Measurements from ENCODE around the gene TRIM8. TPM values are rescaled to one million over a fixed set of nuclear protein-coding genes. Genes with fewer than 3 reads are reported as not detected.
"Not testable (repeated sequence)": the region's sequence is repeated elsewhere in the genome, so short reads cannot be mapped to it uniquely, and the experiment has no call there.

TRIM8 gene
- total RNA-seq, 4 donors from 2014 or later, result 27.6 to 75.9 (median 48.8) TPM

- Histone ChIP-seq H3K4me3 (no peak overlapping the region), H3K27me3 (no peaks in the 10 kb centered on the region), H3K36me3 (peaks cover 0 to 34% (median 0%) of the 10 kb centered on the region in 3 donors), H3K4me1 (peaks cover 0 to 27% (median 18%) of the 10 kb centered on the region in 3 donors), H3K27ac (no peak overlapping the region), H3K9me3 (no peaks in the 10 kb centered on the region)
- no peak for DNase-seq
- 71 to 77% methylated on average over 5 of the region's 5 CpGs for WGBS, 2 donors
- intact Hi-C loops (cut with DNase I), result no loop called here
- TF ChIP-seq CTCF (IDR thresholded peaks at IDR 0.05), result no peak
- no peak for TF ChIP-seq POLR2A (IDR thresholded peaks at IDR 0.05)
Observed at GRCh38 chr10:102681696-102682095, 37.4 kb downstream of the TRIM8 start.

- intact Hi-C loops (cut with DNase I), result no loop called here
- TF ChIP-seq CTCF (IDR thresholded peaks at IDR 0.05) (no peak), POLR2A (IDR thresholded peaks at IDR 0.05) (no peak)
- no peak for DNase-seq
Observed at GRCh38 chr10:102682416-102682815, 38.1 kb downstream of the TRIM8 start.

GRCh38 chr10:102682981-102683380 lies 38.7 kb downstream of the TRIM8 start:
- Histone ChIP-seq H3K4me1 (peaks cover 0 to 14% (median 9%) of the 10 kb centered on the region in 3 donors), H3K27me3 (no peaks in the 10 kb centered on the region), H3K36me3 (peaks cover 0 to 34% (median 0%) of the 10 kb centered on the region in 3 donors), H3K27ac (no peak overlapping the region), H3K4me3 (no peak overlapping the region), H3K9me3 (no peaks in the 10 kb centered on the region)
- WGBS, 2 donors, result 88 to 90% methylated on average over 4 of the region's 4 CpGs
- DNase-seq, result no peak
- TF ChIP-seq CTCF (IDR thresholded peaks at IDR 0.05) (no peak), POLR2A (IDR thresholded peaks at IDR 0.05) (no peak)
- intact Hi-C loops (cut with DNase I), result no loop called here

More at GRCh38 chr10:102682416-102682815, 38.1 kb downstream of the TRIM8 start:
- Histone ChIP-seq H3K27ac (no peak overlapping the region), H3K27me3 (no peaks in the 10 kb centered on the region), H3K9me3 (no peaks in the 10 kb centered on the region), H3K4me3 (no peak overlapping the region), H3K4me1 (peaks cover 0 to 20% (median 12%) of the 10 kb centered on the region in 3 donors), H3K36me3 (peaks cover 0 to 34% (median 0%) of the 10 kb centered on the region in 3 donors)
- 71 to 89% methylated on average over 4 to 6 of the region's 7 CpGs for WGBS, 2 donors

GRCh38 chr10:102683736-102684135 lies 39.5 kb downstream of the TRIM8 start:
- Histone ChIP-seq H3K27me3 (no peaks in the 10 kb centered on the region), H3K9me3 (no peaks in the 10 kb centered on the region), H3K4me1 (peaks cover 0 to 8% (median 6%) of the 10 kb centered on the region in 3 donors), H3K4me3 (no peak overlapping the region), H3K27ac (no peak overlapping the region), H3K36me3 (peaks cover 0 to 37% (median 0%) of the 10 kb centered on the region in 3 donors)
- intact Hi-C loops (cut with DNase I), result no loop called here
- DNase-seq, result no peak
- 89 to 90% methylated on average over 3 to 4 of the region's 5 CpGs for WGBS, 2 donors
- TF ChIP-seq CTCF (IDR thresholded peaks at IDR 0.05), result no peak
- no peak for TF ChIP-seq POLR2A (IDR thresholded peaks at IDR 0.05)

- intact Hi-C loops (cut with DNase I), result no loop called here
- 70 to 73% methylated on average over 8 of the region's 8 CpGs for WGBS, 2 donors
- no peak for DNase-seq
- peak overlapping the region in 1 of 4 donors; percentile 44 for H3K27ac ChIP-seq
- no peak for TF ChIP-seq POLR2A (IDR thresholded peaks at IDR 0.05)
- no peak for TF ChIP-seq CTCF (IDR thresholded peaks at IDR 0.05)
- peaks cover 0 to 11% (median 0%) of the 10 kb centered on the region in 3 donors for H3K4me1 ChIP-seq
- no peak overlapping the region for H3K4me3 ChIP-seq
- peaks cover 0 to 29% (median under 1%) of the 10 kb centered on the region in 3 donors for H3K36me3 ChIP-seq
- H3K27me3 ChIP-seq, result no peaks in the 10 kb centered on the region
- H3K9me3 ChIP-seq, result no peaks in the 10 kb centered on the region
Observed at GRCh38 chr10:102691285-102692066, 47.2 kb downstream of the TRIM8 start.

- H3K9me3 ChIP-seq; intact Hi-C loops (cut with DNase I); DNase-seq; H3K27me3 ChIP-seq; H3K4me3 ChIP-seq; H3K27ac ChIP-seq: not testable (repeated sequence)
- H3K4me1 ChIP-seq, result peaks cover 0 to 11% (median 0%) of the 10 kb centered on the region in 3 donors
- H3K36me3 ChIP-seq, result peaks cover 0 to 44% (median 7%) of the 10 kb centered on the region in 3 donors
- 87 to 91% methylated on average over 10 of the region's 10 CpGs for WGBS, 2 donors
Observed at GRCh38 chr10:102695401-102695800, 51.1 kb downstream of the TRIM8 start.
